MM.1S (cell line): ENCODE measurements around the gene GSTCD.

Experiments used
- DNase-seq: peaks from one replicate; pipeline ENCODE4 v3.0.0-alpha.2; 2015
- H2AFZ ChIP-seq: fragments of 300-600 bp; sonication (generic); 2 replicates; pipeline ENCODE4 v1.6.0; 2016; ENCODE audit warnings: antibody characterized with exemption, low read length
- H3F3A ChIP-seq: fragments of 300-600 bp; sonication (generic); 2 replicates; pipeline ENCODE4 v1.6.1; 2016; ENCODE audit warnings: mild to moderate bottlenecking, antibody characterized with exemption, low read length, moderate library complexity, mixed read lengths; ENCODE audit not compliant: insufficient read depth
- H3K27ac ChIP-seq: fragments of 300-600 bp; sonication (generic); 2 replicates; pipeline ENCODE4 v1.5.1; 2016; ENCODE audit warnings: mild to moderate bottlenecking, low read length
- H3K27me3 ChIP-seq: fragments of 300-600 bp; sonication (generic); replicated peaks from 2 replicates; pipeline ENCODE4 v1.6.0; 2016; ENCODE audit warnings: low read length; ENCODE audit not compliant: insufficient read depth
- H3K36me3 ChIP-seq: fragments of 300-600 bp; sonication (generic); replicated peaks from 2 replicates; pipeline ENCODE4 v1.6.1; 2016; ENCODE audit warnings: mild to moderate bottlenecking, low read length, mixed read lengths; ENCODE audit not compliant: insufficient read depth
- H3K4me1 ChIP-seq: fragments of 300-600 bp; sonication (generic); 2 replicates; pipeline ENCODE4 v1.6.1; 2016; ENCODE audit warnings: low read length, mixed read lengths
- H3K4me2 ChIP-seq: fragments of 300-600 bp; sonication (generic); 2 replicates; pipeline ENCODE4 v1.6.0; 2016; ENCODE audit warnings: low read depth, low read length
- H3K4me3 ChIP-seq: fragments of 300-600 bp; sonication (generic); 2 replicates; pipeline ENCODE4 v1.5.1; 2016; ENCODE audit warnings: low read length, mixed read lengths
- H3K79me2 ChIP-seq: fragments of 300-600 bp; sonication (generic); 2 replicates; pipeline ENCODE4 v1.6.1; 2016; ENCODE audit warnings: mixed run types, low read length, mixed read lengths
- H3K9ac ChIP-seq: fragments of 300-600 bp; sonication (generic); 2 replicates; pipeline ENCODE4 v1.6.1; 2016; ENCODE audit warnings: low read length, mixed read lengths
- H3K9me2 ChIP-seq: fragments of 300-600 bp; sonication (generic); replicated peaks from 2 replicates; pipeline ENCODE4 v1.6.1; 2016; ENCODE audit warnings: mild to moderate bottlenecking, low read length, mixed read lengths; ENCODE audit not compliant: insufficient read depth
- H3K9me3 ChIP-seq: fragments of 300-600 bp; sonication (generic); replicated peaks from 2 replicates; pipeline ENCODE4 v1.6.1; 2016; ENCODE audit warnings: mild to moderate bottlenecking, low read length, mixed read lengths; ENCODE audit not compliant: insufficient read depth
- H4K20me1 ChIP-seq: fragments of 300-600 bp; sonication (generic); 2 replicates; pipeline ENCODE4 v1.6.1; 2016; ENCODE audit warnings: mild to moderate bottlenecking, low read length, moderate library complexity, mixed read lengths; ENCODE audit not compliant: insufficient read depth
- EZH2 ChIP-seq: fragments of 300-600 bp; sonication (generic); optimal IDR thresholded peaks from 2 replicates; pipeline ENCODE3; 2017; ENCODE audit warnings: low read depth, mild to moderate bottlenecking, antibody characterized with exemption, low read length, mixed read lengths
- EZH2phosphoT487 ChIP-seq: fragments of 300-600 bp; sonication (generic); IDR thresholded peaks from 2 replicates; pipeline ENCODE4 v1.6.1; 2018; ENCODE audit warnings: antibody characterized with exemption, low read length
- TF ChIP-seq, protein P1 (sequence below): fragments of 300-600 bp; sonication (generic); IDR thresholded peaks from 2 replicates; pipeline ENCODE4 v1.5.1; 2016; ENCODE audit warnings: antibody characterized with exemption, low read length, mixed read lengths

The GSTCD gene

GRCh38 chr4:105786748-105787147 lies 78.2 kb downstream of the GSTCD start:
- Histone ChIP-seq H3K79me2 (no peaks in the 10 kb centered on the region), H3K9me2 (no peaks in the 10 kb centered on the region), H3K27ac (no peak overlapping the region), H3K4me3 (no peak overlapping the region), H3F3A (no peaks in the 10 kb centered on the region), H3K27me3 (no peaks in the 10 kb centered on the region), H3K9me3 (no peaks in the 10 kb centered on the region), H3K9ac (no peak overlapping the region), H4K20me1 (no peaks in the 10 kb centered on the region), H3K4me1 (peaks cover 4% of the 10 kb centered on the region; the same call in 1 of the 2 replicates), H3K36me3 (no peaks in the 10 kb centered on the region), H2AFZ (no peak overlapping the region), H3K4me2 (no peak overlapping the region)
- TF ChIP-seq EZH2phosphoT487 (no peak), EZH2 (no peak)
- TF ChIP-seq, protein P1, sequence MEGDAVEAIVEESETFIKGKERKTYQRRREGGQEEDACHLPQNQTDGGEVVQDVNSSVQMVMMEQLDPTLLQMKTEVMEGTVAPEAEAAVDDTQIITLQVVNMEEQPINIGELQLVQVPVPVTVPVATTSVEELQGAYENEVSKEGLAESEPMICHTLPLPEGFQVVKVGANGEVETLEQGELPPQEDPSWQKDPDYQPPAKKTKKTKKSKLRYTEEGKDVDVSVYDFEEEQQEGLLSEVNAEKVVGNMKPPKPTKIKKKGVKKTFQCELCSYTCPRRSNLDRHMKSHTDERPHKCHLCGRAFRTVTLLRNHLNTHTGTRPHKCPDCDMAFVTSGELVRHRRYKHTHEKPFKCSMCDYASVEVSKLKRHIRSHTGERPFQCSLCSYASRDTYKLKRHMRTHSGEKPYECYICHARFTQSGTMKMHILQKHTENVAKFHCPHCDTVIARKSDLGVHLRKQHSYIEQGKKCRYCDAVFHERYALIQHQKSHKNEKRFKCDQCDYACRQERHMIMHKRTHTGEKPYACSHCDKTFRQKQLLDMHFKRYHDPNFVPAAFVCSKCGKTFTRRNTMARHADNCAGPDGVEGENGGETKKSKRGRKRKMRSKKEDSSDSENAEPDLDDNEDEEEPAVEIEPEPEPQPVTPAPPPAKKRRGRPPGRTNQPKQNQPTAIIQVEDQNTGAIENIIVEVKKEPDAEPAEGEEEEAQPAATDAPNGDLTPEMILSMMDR = no peak
- DNase-seq = no peak

GRCh38 chr4:105797225-105797624 lies 88.6 kb downstream of the GSTCD start:
- no peak overlapping the region for H3K9ac ChIP-seq
- DNase-seq = no peak
- H3K27ac ChIP-seq = no peak overlapping the region
- no peak overlapping the region for H3K4me3 ChIP-seq
- no peak overlapping the region for H3K4me2 ChIP-seq
- H3K79me2 ChIP-seq = no peaks in the 10 kb centered on the region
- H3K9me2 ChIP-seq = no peaks in the 10 kb centered on the region
- no peak for TF ChIP-seq EZH2phosphoT487
- TF ChIP-seq, protein P1 = no peak
- H3K9me3 ChIP-seq = no peaks in the 10 kb centered on the region
- H4K20me1 ChIP-seq = no peaks in the 10 kb centered on the region
- no peaks in the 10 kb centered on the region for H3K36me3 ChIP-seq
- H3K27me3 ChIP-seq = no peaks in the 10 kb centered on the region
- no peaks in the 10 kb centered on the region for H3K4me1 ChIP-seq
- no peak overlapping the region for H2AFZ ChIP-seq
- no peaks in the 10 kb centered on the region for H3F3A ChIP-seq

- TF ChIP-seq, protein P1 = no peak
- Histone ChIP-seq H3K36me3 (no peaks in the 10 kb centered on the region), H3K4me1 (no peaks in the 10 kb centered on the region), H3K4me3 (no peak overlapping the region), H4K20me1 (no peaks in the 10 kb centered on the region), H3K4me2 (no peak overlapping the region), H3K79me2 (no peaks in the 10 kb centered on the region), H3K9me2 (no peaks in the 10 kb centered on the region), H2AFZ (no peak overlapping the region), H3F3A (no peaks in the 10 kb centered on the region), H3K9me3 (no peaks in the 10 kb centered on the region), H3K27me3 (no peaks in the 10 kb centered on the region), H3K27ac (no peak overlapping the region), H3K9ac (no peak overlapping the region)
- DNase-seq = no peak
Measured at GRCh38 chr4:105805501-105806120, 97.0 kb downstream of the GSTCD start.
